ENCODE data around the gene ZNF280D. TPM values are rescaled to one million over a fixed set of nuclear protein-coding genes. Genes with fewer than 3 reads are reported as not detected.

The ZNF280D gene
- total RNA-seq, 4 donors from 2014 or later: 44.9 to 73.9 (median 52.4) TPM

DNA sequence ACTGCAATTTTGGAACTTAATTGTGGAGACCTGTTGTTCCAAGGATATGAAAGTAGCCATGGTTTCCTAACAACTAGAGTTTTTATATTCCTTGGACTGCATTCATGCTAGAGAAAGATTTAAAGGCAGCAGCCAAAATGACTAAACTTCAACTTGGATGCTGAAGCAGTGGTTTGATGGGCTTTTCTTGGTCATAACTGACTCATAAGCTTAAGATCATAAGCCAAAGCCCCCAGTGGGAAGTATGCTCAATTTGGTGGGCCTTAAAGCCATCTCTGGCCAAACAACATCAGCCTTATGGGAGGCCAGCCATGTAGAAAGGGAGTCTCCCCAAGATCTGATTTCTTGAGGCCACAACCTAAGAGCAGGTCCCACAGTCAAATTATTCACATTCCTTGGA is 80.2 kb downstream of the ZNF280D start:
- peak overlapping the region; percentile 34 to 58 (median 50) for H3K27ac ChIP-seq (replicated peaks in 1 of 4)
- no peaks in the 10 kb centered on the region for H3K27me3 ChIP-seq
- DNase-seq (ENCODE audit: extremely low spot score): no peak
- no peak overlapping the region for H3K4me3 ChIP-seq
- H3K36me3 ChIP-seq: peaks cover 0 to 27% (median 13%) of the 10 kb centered on the region in 4 donors
- no peaks in the 10 kb centered on the region for H3K9me3 ChIP-seq
- TF ChIP-seq POLR2AphosphoS5 (IDR thresholded peaks at IDR 0.05) (no peak), EP300 (IDR thresholded peaks at IDR 0.05) (no peak), POLR2A (IDR thresholded peaks at IDR 0.05; ENCODE audit: low read depth) (no peak), CTCF (IDR thresholded peaks at IDR 0.05) (no peak)
- H3K4me1 ChIP-seq: peaks cover 0 to 36% (median 17%) of the 10 kb centered on the region in 4 donors
- intact Hi-C loops (cut with DNase I): no loop called here

GRCh38 chr15:56648311-56648710 is 85.0 kb downstream of the ZNF280D start:
- Histone ChIP-seq H3K27me3 (no peaks in the 10 kb centered on the region), H3K9me3 (no peaks in the 10 kb centered on the region), H3K4me3 (no peak overlapping the region), H3K27ac (replicated peaks in 1 of 4) (no peak overlapping the region), H3K36me3 (peaks cover 0 to 26% (median 5%) of the 10 kb centered on the region in 4 donors), H3K4me1 (peaks cover 0 to 25% (median 16%) of the 10 kb centered on the region in 4 donors)
- intact Hi-C loops (cut with DNase I): no loop called here
- TF ChIP-seq POLR2AphosphoS5 (IDR thresholded peaks at IDR 0.05) (no peak), CTCF (IDR thresholded peaks at IDR 0.05) (no peak), POLR2A (IDR thresholded peaks at IDR 0.05; ENCODE audit: low read depth) (no peak), EP300 (IDR thresholded peaks at IDR 0.05) (no peak)
- WGBS: 94% methylated on average over 2 of the region's 2 CpGs
- no peak for DNase-seq (ENCODE audit: extremely low spot score)

- DNase-seq (ENCODE audit: extremely low spot score): no peak
- TF ChIP-seq CTCF (IDR thresholded peaks at IDR 0.05) (no peak), POLR2A (IDR thresholded peaks at IDR 0.05; ENCODE audit: low read depth) (no peak)
- Histone ChIP-seq H3K4me1 (peaks cover 0 to 18% (median 17%) of the 10 kb centered on the region in 4 donors), H3K36me3 (peaks cover 0 to 2% (median 0%) of the 10 kb centered on the region in 4 donors), H3K27me3 (no peaks in the 10 kb centered on the region), H3K4me3 (no peak overlapping the region), H3K27ac (replicated peaks in 1 of 4) (no peak overlapping the region), H3K9me3 (no peaks in the 10 kb centered on the region)
- WGBS: 87% methylated on average over 2 of the region's 2 CpGs
- intact Hi-C loops (cut with DNase I): no loop called here
Measured at GRCh38 chr15:56640549-56640948, 92.8 kb downstream of the ZNF280D start.

DNA sequence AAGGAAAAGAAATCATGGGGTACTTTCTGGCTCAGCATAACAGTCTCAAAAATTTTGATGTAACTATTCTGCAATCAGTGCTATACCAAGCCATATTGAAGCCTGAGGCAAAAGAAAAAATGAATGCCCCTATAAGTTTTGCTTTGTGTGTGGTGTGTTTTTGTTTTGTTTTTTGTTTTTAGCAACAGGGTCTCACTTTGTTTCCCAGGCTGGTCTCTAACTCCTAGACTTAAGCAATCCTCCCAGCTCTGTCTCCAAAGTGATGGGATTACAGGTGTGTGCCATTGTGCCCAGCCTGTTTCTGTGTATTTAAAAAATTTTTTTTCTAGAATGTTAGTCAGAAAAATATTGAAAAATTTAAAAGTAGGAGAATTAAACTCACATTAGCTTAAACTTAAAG is 93.2 kb downstream of the ZNF280D start:
- Histone ChIP-seq H3K36me3 (no peaks in the 10 kb centered on the region), H3K4me1 (peaks cover 0 to 18% (median 17%) of the 10 kb centered on the region in 4 donors), H3K9me3 (no peaks in the 10 kb centered on the region), H3K27ac (replicated peaks in 1 of 4) (no peak overlapping the region), H3K4me3 (no peak overlapping the region), H3K27me3 (no peaks in the 10 kb centered on the region)
- DNase-seq (ENCODE audit: extremely low spot score): no peak
- intact Hi-C loops (cut with DNase I): no loop called here
- TF ChIP-seq CTCF (IDR thresholded peaks at IDR 0.05) (no peak), POLR2A (IDR thresholded peaks at IDR 0.05; ENCODE audit: low read depth) (no peak), EP300 (IDR thresholded peaks at IDR 0.05) (no peak), POLR2AphosphoS5 (IDR thresholded peaks at IDR 0.05) (no peak)

DNA sequence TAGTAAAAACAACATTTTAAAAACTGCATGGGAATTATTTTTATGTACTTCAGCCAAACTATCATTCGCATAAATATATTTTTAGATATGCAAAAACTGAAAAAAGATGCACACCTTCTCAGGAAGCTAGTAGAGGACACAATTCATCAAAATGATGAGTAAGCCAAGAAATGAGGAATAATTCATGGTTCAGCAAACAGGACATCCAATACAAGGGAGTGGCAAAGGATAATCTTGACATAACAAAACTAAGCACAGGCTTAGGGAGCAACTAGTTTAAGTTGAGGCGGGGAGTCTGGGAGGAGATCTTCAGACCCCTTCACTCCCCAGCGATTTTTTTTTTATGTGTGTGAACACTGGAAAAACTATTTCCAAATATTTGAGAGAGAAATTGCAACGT is 93.7 kb downstream of the ZNF280D start:
- TF ChIP-seq POLR2A (IDR thresholded peaks at IDR 0.05; ENCODE audit: low read depth): no peak
- no peak for TF ChIP-seq POLR2AphosphoS5 (IDR thresholded peaks at IDR 0.05)
- no peak for TF ChIP-seq EP300 (IDR thresholded peaks at IDR 0.05)
- intact Hi-C loops (cut with DNase I): no loop called here
- no peak for DNase-seq (ENCODE audit: extremely low spot score)
- H3K9me3 ChIP-seq: no peaks in the 10 kb centered on the region
- H3K36me3 ChIP-seq: no peaks in the 10 kb centered on the region
- H3K27me3 ChIP-seq: no peaks in the 10 kb centered on the region
- no peak overlapping the region for H3K27ac ChIP-seq (replicated peaks in 1 of 4)
- peaks cover 0 to 18% (median 17%) of the 10 kb centered on the region in 4 donors for H3K4me1 ChIP-seq
- H3K4me3 ChIP-seq: no peak overlapping the region
- 86% methylated on average over 4 of the region's 4 CpGs for WGBS

Measured in esophagus muscularis mucosa (tissue), 4 donors.